Activated naive CD4-positive, alpha-beta T cell treated with anti-CD3 and anti-CD28 coated beads for 36 hours (primary cell): ENCODE data around the gene MAST2. TPM values are rescaled to one million over a fixed set of nuclear protein-coding genes. Genes with fewer than 3 reads are reported as not detected.
"Not testable (repeated sequence)": the region's sequence is repeated elsewhere in the genome, so short reads cannot be mapped to it uniquely, and the experiment has no call there.

ENCODE experiments used
- CTCF ChIA-PET: fragments of 350-600 bp; sonication (Branson Sonifier 250); formaldehyde crosslinking; loops from one replicate; lab custom pipeline; 2021; ENCODE audit warnings: antibody characterized with exemption; lab: Charles Lee
- DNase-seq: peaks from one replicate; pipeline ENCODE4 v3.0.0-alpha.2; 2020
- H3K27ac Mint-ChIP-seq: one replicate; pipeline ENCODE4 v1.8.0; 2021; ENCODE audit warnings: mild to moderate bottlenecking, mixed read lengths
- H3K27me3 Mint-ChIP-seq: one replicate; pipeline ENCODE4 v1.8.0; 2021; ENCODE audit warnings: low read depth, mixed read lengths
- H3K36me3 Mint-ChIP-seq: one replicate; pipeline ENCODE4 v1.8.0; 2021; ENCODE audit warnings: low read depth, mixed read lengths
- H3K4me1 Mint-ChIP-seq: one replicate; pipeline ENCODE4 v1.8.0; 2021; ENCODE audit warnings: low read depth, mixed read lengths
- H3K4me3 Mint-ChIP-seq: one replicate; pipeline ENCODE4 v1.8.0; 2021; ENCODE audit warnings: mild to moderate bottlenecking, moderate library complexity, mixed read lengths
- H3K9me3 Mint-ChIP-seq: one replicate; pipeline ENCODE4 v1.8.0; 2021; ENCODE audit warnings: mixed read lengths
- intact Hi-C: fragments of 100-400 bp; cut with micrococcal nuclease; formaldehyde crosslinking; loops from one replicate; pipeline ENCODE4 v1.15.1; 2023
- total RNA-seq, 2 experiments: library from RNA; stranded (reverse); gene quantifications; one replicate each; pipeline ENCODE4 v1.2.3, GENCODE V29; 2021

Gene MAST2
- total RNA-seq, 2 experiments from 2014 or later = 21.7 to 22.1 TPM

DNA sequence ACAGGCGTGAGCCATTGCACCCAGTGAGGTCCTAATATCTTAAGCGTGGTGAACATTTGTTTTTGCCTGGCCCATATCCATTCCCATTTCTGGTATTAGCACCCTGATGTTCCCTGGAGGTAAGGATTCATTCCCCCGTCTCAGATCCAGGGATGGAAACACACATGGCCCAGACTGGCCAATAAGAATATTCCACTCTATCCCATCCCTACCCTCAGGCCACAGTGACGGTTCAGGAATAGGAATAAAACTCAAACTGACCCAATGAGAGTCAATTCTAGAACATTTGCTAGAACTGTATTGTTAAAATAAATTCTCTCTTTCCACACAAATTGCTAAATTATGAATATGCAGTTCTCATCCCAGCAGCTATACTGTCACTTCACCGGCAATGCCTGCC is 252.9 kb downstream of the MAST2 start:
- Mint-ChIP-seq H3K27ac (no peak overlapping the region), H3K9me3 (no peaks in the 10 kb centered on the region), H3K27me3 (no peaks in the 10 kb centered on the region), H3K36me3 (no peaks in the 10 kb centered on the region), H3K4me3 (no peak overlapping the region), H3K4me1 (no peaks in the 10 kb centered on the region)
- CTCF ChIA-PET = interaction anchor here (1.0 kb wide), 1 partner anchor 168 kb away, joined by 4 read pairs; no protein-coding TSS in a partner anchor
- intact Hi-C loops = no loop called here
- no peak for DNase-seq

DNA sequence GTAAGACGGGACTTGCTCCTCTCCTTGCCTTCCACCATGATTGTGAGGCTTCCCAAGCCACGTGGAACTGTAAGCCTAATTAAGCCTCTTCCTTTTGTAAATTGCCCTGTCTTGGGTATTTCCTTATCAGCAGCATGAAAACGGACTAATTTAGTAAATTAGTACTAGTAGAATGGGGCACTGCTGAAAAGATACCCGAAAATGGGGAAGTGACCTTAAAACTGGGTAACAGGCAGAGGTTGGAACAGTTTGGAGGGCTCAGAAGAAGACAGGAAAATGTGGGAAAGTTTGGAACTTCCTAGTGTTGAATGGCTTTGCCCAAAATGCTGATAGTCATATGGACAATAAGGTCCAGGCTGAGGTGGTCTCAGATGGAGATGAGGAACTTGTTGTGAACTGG is 253.8 kb downstream of the MAST2 start:
- CTCF ChIA-PET, H3K27me3 Mint-ChIP-seq: not testable (repeated sequence)

DNA sequence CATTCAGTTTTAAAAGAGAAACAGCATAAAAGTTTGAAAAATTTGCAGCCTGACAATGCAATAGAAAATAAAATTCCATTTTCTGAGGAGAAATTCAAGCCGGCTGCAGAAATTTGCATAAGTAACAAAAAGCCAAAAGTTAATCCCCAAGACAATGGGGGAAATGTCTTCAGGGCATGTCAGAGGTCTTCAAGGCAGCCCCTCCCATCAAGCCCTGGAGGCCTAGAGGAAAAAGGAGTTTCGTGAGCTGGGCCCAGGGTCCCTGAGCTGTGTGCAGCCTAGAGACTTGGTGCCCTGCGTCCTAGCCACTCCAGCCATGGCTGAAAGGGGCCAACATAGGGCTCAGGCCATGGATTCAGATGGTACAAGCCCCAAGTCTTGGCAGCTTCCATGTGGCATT is 254.4 kb downstream of the MAST2 start:
- H3K4me3 Mint-ChIP-seq = no peak overlapping the region
- CTCF ChIA-PET = interaction anchor here (0.6 kb wide), 1 partner anchor 190 kb away, joined by 3 read pairs; the partner anchor contains the start of gene RAD54L
- intact Hi-C loops = no loop called here

More for the DNA sequence above, 253.8 kb downstream of the MAST2 start:
- H3K4me3 Mint-ChIP-seq, intact Hi-C loops, H3K36me3 Mint-ChIP-seq, DNase-seq, H3K4me1 Mint-ChIP-seq, H3K9me3 Mint-ChIP-seq, H3K27ac Mint-ChIP-seq: not testable (repeated sequence)

DNA sequence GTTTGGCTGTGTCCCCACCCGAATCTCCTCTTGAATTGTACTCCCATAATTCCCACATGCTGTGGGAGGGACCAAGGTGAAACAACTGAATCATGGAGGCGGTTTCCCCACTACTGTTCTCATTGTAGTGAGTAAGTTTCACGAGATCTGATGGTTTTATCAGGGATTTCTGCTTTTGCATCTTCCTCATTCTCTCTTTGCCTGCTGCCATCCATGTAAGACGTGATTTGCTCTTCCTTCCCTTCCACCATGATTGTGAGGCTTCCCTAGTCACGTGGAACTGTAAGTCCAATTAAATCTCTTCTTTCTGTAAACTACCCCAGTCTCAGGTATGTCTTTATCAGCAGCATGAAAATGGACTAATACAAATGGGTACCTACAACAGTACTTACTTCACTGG is 255.5 kb downstream of the MAST2 start:
- DNase-seq = no peak
- no peak overlapping the region for H3K4me3 Mint-ChIP-seq
- H3K36me3 Mint-ChIP-seq = no peaks in the 10 kb centered on the region
- H3K9me3 Mint-ChIP-seq = no peaks in the 10 kb centered on the region
- peaks cover 4% of the 10 kb centered on the region for H3K4me1 Mint-ChIP-seq
- CTCF ChIA-PET = no interaction called here
- H3K27ac Mint-ChIP-seq = no peak overlapping the region
- intact Hi-C loops = no loop called here
- no peaks in the 10 kb centered on the region for H3K27me3 Mint-ChIP-seq

More for the DNA sequence above, 254.4 kb downstream of the MAST2 start:
- H3K27me3 Mint-ChIP-seq = no peaks in the 10 kb centered on the region
- peaks cover 3% of the 10 kb centered on the region for H3K4me1 Mint-ChIP-seq
- no peaks in the 10 kb centered on the region for H3K9me3 Mint-ChIP-seq
- no peak overlapping the region for H3K27ac Mint-ChIP-seq
- no peak for DNase-seq
- no peaks in the 10 kb centered on the region for H3K36me3 Mint-ChIP-seq

DNA sequence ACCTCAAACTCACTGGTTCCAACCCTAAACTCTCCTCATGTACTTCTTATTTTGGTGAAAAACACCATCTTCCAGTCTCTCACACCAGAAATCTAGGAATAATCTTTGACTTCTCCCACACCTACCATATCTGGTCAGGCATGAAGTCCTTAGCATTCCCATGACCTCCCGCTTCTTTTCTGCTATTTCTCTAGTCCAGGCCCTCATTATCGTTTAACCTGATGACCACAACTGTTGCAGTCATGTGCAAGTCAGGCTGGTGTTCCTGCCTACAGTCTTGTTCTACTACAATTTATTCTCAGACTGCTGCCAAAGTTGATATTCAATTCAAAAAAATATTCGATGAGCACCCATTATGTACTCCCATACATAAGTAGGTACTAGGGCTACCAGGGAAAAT is 257.7 kb downstream of the MAST2 start:
- Mint-ChIP-seq H3K27me3 (no peaks in the 10 kb centered on the region), H3K4me1 (peaks cover 14% of the 10 kb centered on the region), H3K36me3 (no peaks in the 10 kb centered on the region), H3K4me3 (no peak overlapping the region), H3K9me3 (no peaks in the 10 kb centered on the region), H3K27ac (no peak overlapping the region)
- CTCF ChIA-PET = interaction anchor here (1.0 kb wide), 1 partner anchor 163 kb away, joined by 5 read pairs; no protein-coding TSS in a partner anchor
- intact Hi-C loops = no loop called here
- DNase-seq = no peak

DNA sequence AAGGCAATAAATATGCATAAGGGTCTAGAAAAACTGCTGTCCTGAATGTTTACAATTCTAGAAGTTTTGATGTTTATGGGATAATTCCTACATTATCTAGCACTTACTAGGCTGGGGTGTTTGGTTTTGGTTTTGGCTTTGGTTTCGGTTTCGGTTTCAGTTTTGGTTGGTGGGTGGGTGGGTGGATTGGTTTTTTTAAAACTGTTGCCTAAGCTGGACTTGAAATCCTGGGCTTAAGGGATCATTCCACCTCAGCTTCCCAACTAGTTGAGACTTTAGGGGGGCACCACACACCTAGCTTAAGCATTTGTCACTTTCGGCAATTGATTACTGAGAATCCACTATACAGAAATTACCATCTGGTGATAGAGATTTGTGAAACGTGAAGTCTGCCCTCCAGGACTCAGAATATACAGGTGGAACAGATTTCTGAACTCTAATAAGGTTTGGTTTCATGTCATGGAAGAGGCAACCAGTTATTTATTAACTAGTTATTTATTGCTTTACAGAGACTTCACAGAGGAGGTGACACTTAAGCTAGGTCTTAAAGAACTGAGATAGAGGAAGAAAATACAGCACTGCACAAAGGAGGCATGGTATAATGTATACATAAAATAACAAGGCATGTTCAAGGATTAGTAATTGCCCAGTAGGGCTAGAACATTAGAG is 259.4 kb downstream of the MAST2 start:
- no peaks in the 10 kb centered on the region for H3K36me3 Mint-ChIP-seq
- intact Hi-C loops = no loop called here
- H3K27ac Mint-ChIP-seq = no peak overlapping the region
- peaks cover 14% of the 10 kb centered on the region for H3K4me1 Mint-ChIP-seq
- no peaks in the 10 kb centered on the region for H3K9me3 Mint-ChIP-seq
- H3K27me3 Mint-ChIP-seq = no peaks in the 10 kb centered on the region
- no peak overlapping the region for H3K4me3 Mint-ChIP-seq
- peak; percentile 66 for DNase-seq
- CTCF ChIA-PET = no interaction called here

DNA sequence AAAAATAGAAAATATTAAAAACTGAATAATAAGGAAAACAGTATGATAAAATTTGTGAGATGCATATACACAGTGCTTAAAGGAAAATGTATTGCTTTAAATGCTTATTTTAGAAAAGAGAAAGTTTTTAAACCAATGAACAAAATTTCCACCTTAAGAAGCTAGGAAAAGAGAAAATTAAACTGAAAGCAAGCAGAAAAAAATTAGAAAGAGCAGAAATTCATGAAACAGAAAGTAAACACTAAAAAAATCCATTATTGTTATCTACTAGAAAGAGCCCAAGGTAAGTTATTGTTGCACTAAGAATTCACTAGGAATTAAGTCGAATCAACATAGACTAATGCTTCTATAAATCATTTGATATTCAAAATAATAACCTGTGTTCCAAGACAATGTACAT is 261.3 kb downstream of the MAST2 start:
- DNase-seq = no peak
- peaks cover 14% of the 10 kb centered on the region for H3K4me1 Mint-ChIP-seq
- H3K4me3 Mint-ChIP-seq = no peak overlapping the region
- H3K27ac Mint-ChIP-seq = no peak overlapping the region
- CTCF ChIA-PET = interaction anchor here (1.0 to 1.2 kb wide), 2 partner anchors 159 to 180 kb away, joined by 3 read pairs; no protein-coding TSS in a partner anchor
- H3K9me3 Mint-ChIP-seq = no peaks in the 10 kb centered on the region
- intact Hi-C loops = no loop called here
- H3K36me3 Mint-ChIP-seq = no peaks in the 10 kb centered on the region
- H3K27me3 Mint-ChIP-seq = no peaks in the 10 kb centered on the region

DNA sequence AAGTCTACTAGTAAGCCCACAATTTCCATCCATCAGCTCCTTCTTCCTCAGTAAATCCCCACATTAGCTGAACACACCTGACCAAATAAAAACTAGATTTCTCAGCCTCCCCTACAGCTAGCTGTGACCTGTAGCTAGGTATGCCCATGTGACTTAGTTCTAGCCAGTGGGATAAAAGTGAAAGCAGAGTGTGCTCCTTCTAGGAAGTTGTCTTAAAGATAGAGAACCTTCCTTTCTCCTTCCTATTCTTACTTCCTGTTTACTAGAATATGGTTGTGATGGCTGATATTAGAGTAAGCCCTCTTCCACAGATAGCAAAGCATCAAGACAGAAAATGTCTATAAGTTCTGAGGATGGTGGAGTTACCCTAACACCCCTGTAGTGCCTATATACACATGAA is 262.0 kb downstream of the MAST2 start:
- CTCF ChIA-PET = interaction anchor here (1.2 kb wide), 1 partner anchor 159 kb away, joined by 3 read pairs; no protein-coding TSS in a partner anchor
- DNase-seq = no peak
- H3K27ac Mint-ChIP-seq = peak overlapping the region; percentile 33
- intact Hi-C loops = no loop called here
- H3K4me1 Mint-ChIP-seq = peaks cover 14% of the 10 kb centered on the region
- H3K36me3 Mint-ChIP-seq = no peaks in the 10 kb centered on the region
- no peaks in the 10 kb centered on the region for H3K27me3 Mint-ChIP-seq
- no peaks in the 10 kb centered on the region for H3K9me3 Mint-ChIP-seq
- H3K4me3 Mint-ChIP-seq = no peak overlapping the region

DNA sequence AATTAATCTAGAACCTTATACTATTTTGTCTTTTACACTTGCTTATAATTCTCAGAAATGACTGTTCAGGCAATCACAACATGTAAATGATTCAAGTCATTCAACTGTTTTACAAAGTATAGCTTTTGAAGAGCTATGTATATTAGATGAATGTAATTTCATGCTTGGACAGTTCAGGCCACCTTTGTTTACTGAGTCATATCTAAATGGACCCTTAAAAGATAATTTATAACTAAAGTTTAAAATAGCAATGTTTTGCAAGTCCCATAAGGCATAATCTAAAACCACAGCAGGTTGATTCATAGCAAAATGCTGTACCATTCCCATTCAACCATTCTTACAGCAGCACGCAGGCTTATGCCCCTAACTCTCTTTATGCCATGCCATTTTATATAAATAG is 264.2 kb downstream of the MAST2 start:
- Mint-ChIP-seq H3K36me3 (no peaks in the 10 kb centered on the region), H3K4me1 (peaks cover 12% of the 10 kb centered on the region), H3K4me3 (no peak overlapping the region), H3K9me3 (no peaks in the 10 kb centered on the region), H3K27me3 (no peaks in the 10 kb centered on the region), H3K27ac (no peak overlapping the region)
- CTCF ChIA-PET = interaction anchor here (0.6 kb wide), 1 partner anchor 156 kb away, joined by 3 read pairs; no protein-coding TSS in a partner anchor
- intact Hi-C loops = no loop called here
- DNase-seq = no peak

DNA sequence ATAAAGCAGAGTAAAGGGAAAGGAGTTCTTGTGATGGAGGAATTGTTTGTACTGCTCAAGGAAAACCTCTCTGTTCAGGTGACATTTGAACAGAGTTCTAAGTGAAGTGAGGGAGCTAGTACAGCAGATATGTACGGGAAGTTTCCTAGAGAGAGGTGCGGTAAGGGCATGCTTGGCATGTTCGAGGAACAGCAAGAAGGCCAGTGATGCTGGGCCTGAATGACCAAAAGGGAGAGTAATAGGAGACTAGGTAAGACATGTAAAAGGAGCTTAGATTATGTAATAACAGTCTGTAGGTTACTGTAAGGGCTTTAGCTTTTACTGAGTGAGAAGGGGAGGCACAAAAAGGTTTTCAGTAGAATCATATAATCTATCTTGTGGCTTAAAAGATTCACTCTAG is 265.1 kb downstream of the MAST2 start:
- Mint-ChIP-seq H3K4me3 (no peak overlapping the region), H3K4me1 (peaks cover 9% of the 10 kb centered on the region), H3K27ac (no peak overlapping the region), H3K36me3 (no peaks in the 10 kb centered on the region), H3K27me3 (no peaks in the 10 kb centered on the region), H3K9me3 (no peaks in the 10 kb centered on the region)
- intact Hi-C loops = no loop called here
- no peak for DNase-seq
- CTCF ChIA-PET = no interaction called here

DNA sequence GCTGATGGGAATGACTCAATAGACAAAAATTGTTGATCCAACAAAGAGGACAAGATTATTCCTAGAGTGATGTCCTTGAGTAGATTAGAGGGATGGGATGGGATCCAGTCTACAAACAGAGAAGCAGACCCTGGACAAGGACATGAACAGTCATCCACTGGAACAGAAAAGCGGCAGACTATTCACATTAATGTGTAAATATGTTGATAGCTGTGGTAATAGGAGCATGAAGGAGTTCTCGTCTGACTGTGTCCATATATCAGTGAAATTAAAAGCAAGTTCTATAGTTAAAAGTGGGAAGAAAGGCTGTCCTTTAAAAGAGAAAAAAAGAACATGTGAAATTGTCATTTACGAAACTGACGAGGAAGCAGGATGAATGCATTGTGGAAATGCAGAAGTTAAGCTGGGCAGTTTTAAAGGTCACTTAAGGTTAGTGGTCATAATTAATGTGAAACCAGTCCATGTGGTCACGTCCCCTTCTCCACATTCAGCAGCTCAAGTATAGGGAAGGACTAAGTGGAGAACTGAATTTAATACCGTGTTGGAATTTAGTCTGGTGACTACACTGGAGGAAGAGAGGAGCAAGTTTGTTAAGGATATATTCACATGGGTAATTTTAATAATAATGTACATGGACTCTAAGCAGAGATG is 266.9 kb downstream of the MAST2 start:
- Mint-ChIP-seq H3K36me3 (no peaks in the 10 kb centered on the region), H3K4me1 (peaks cover 3% of the 10 kb centered on the region), H3K4me3 (no peak overlapping the region), H3K9me3 (no peaks in the 10 kb centered on the region), H3K27me3 (no peaks in the 10 kb centered on the region), H3K27ac (no peak overlapping the region)
- DNase-seq = no peak
- CTCF ChIA-PET = no interaction called here
- intact Hi-C loops = no loop called here

DNA sequence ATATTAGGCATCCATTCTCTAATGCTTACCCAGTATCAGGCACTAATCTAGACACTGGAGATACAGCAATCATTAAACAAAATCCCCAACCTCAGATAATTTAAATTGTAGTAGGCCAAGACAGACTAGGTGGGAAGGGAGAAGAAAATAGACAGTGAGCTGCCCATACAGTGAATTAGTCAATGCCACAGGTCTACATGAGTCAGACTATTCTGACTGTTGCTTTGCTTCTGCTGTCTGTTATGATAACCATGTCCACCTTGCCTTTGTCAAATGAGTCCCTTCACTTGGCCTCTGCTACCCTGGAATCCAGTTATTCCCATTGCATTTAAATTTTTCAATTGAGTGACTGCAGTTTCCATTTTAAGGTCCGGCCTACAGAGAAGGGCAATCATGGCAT is 269.6 kb downstream of the MAST2 start:
- Mint-ChIP-seq H3K9me3 (no peaks in the 10 kb centered on the region), H3K4me1 (no peaks in the 10 kb centered on the region), H3K36me3 (no peaks in the 10 kb centered on the region), H3K4me3 (no peak overlapping the region), H3K27me3 (no peaks in the 10 kb centered on the region), H3K27ac (no peak overlapping the region)
- no peak for DNase-seq
- CTCF ChIA-PET = no interaction called here
- intact Hi-C loops = no loop called here

DNA sequence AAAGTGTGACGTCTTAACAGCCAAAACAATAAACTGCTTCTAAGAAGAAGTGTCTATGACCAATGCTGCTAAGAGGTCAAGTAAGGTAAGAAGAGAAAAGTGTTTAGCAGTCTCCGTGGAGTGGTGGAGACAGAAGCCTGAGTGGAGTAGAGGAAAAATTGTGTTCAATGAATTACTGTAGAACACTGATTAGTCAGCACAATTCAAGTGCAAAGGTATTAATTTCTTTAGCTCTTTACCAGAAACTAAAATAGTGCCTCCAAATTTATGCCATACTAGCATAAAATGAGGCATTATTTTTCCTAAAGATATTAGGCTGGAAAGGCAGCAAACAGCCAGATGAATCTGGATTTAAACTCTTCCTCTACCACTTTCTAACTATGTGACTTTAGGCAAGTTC is 272.9 kb downstream of the MAST2 start:
- CTCF ChIA-PET = interaction anchor here (1.4 kb wide), 1 partner anchor 9 kb away, joined by 3 read pairs; no protein-coding TSS in a partner anchor

More for the DNA sequence above, 272.9 kb downstream of the MAST2 start:
- Mint-ChIP-seq H3K27ac (no peak overlapping the region), H3K9me3 (no peaks in the 10 kb centered on the region), H3K4me3 (no peak overlapping the region), H3K4me1 (no peaks in the 10 kb centered on the region), H3K27me3 (no peaks in the 10 kb centered on the region), H3K36me3 (no peaks in the 10 kb centered on the region)
- no peak for DNase-seq
- intact Hi-C loops = no loop called here
